GM12878 (cell line): ENCODE data around the gene POLE4. TPM values are rescaled to one million over a fixed set of nuclear protein-coding genes. Genes with fewer than 3 reads are reported as not detected.

ENCODE experiments used
- ATAC-seq: fragments of 200-7000 bp; cut with Tn5 transposase; 3 replicates; pipeline ENCODE4 v1.9.1; 2020; ENCODE audit warnings: mild to moderate bottlenecking, moderate library complexity
- BruUV-seq: library from RNA; stranded (reverse); fragments of 400-500 nt; replicated peaks from 2 replicates; lab custom pipeline; 2021; lab: Mats Ljungman, UMichigan
- CTCF ChIA-PET: fragments of 300-600 bp; sonication (Branson Sonifier 250); formaldehyde crosslinking; extraction: SDS; loops from one replicate; lab custom pipeline; 2021; ENCODE audit warnings: inconsistent platforms; lab: Yijun Ruan, JAX
- POLR2A ChIA-PET: fragments of 350-600 bp; formaldehyde crosslinking; extraction: SDS; loops from one replicate; lab custom pipeline; 2021; ENCODE audit warnings: inconsistent platforms; lab: Charles Lee
- RAD21 ChIA-PET: fragments of 300-600 bp; sonication (Branson Sonifier 250); formaldehyde crosslinking; loops from one replicate; lab custom pipeline; 2023; ENCODE audit warnings: antibody characterized with exemption; ENCODE audit not compliant: unreplicated experiment; lab: Charles Lee
- SMC1A ChIA-PET: fragments of 300-600 bp; sonication (Branson Sonifier 250); formaldehyde crosslinking; loops from one replicate; lab custom pipeline; 2023; ENCODE audit not compliant: unreplicated experiment, uncharacterized antibody; lab: Charles Lee
- DNase-seq: peaks from one replicate; pipeline ENCODE4 v3.0.0-alpha.2; 2011; ENCODE audit warnings: low read depth, low spot score
- FAIRE-seq: peaks from 3 replicates; lab custom pipeline; 2011; peaks lifted over from hg19 to GRCh38; lab: Jason Lieb, UNC
- H2AFZ ChIP-seq: 2 replicates; pipeline ENCODE4 v1.6.0; 2011; ENCODE audit warnings: low read depth, low read length, control low read depth; ENCODE audit not compliant: control insufficient read depth
- H3K27ac ChIP-seq: 2 replicates; pipeline ENCODE4 v1.5.1; 2011; ENCODE audit warnings: control low read depth; ENCODE audit not compliant: control insufficient read depth, insufficient read depth
- H3K27me3 ChIP-seq, 2 experiments: replicated peaks in 1 of 2; 2 replicates each; pipeline versions ENCODE4 v1.6.0 to v1.6.1; 2011; ENCODE audit warnings: low read length in 1 of 2; ENCODE audit not compliant: control insufficient read depth in 2 of 2, insufficient read depth in 2 of 2
- H3K36me3 ChIP-seq, 2 experiments: 2 replicates each; pipeline ENCODE4 v1.5.1; 2011; ENCODE audit warnings: low read length in 1 of 2; ENCODE audit not compliant: control insufficient read depth in 2 of 2, insufficient read depth in 2 of 2
- H3K4me1 ChIP-seq: 2 replicates; pipeline ENCODE4 v1.6.1; 2011; ENCODE audit warnings: mild to moderate bottlenecking, low read length, moderate library complexity, mixed read lengths; ENCODE audit not compliant: control insufficient read depth, insufficient read depth
- H3K4me2 ChIP-seq: 2 replicates; pipeline ENCODE4 v1.6.0; 2011; ENCODE audit warnings: control low read depth; ENCODE audit not compliant: control insufficient read depth, insufficient read depth
- H3K4me3 ChIP-seq: fragments of 200-600 bp; sonication (generic); 2 replicates; pipeline ENCODE4 v1.5.1; 2016
- H3K79me2 ChIP-seq: 2 replicates; pipeline ENCODE4 v1.6.0; 2011; ENCODE audit warnings: low read length; ENCODE audit not compliant: control insufficient read depth, insufficient read depth
- H3K9ac ChIP-seq: 2 replicates; pipeline ENCODE4 v1.8.0; 2011; ENCODE audit warnings: low read length, control low read depth, mixed read lengths; ENCODE audit not compliant: control insufficient read depth, insufficient read depth
- H3K9me3 ChIP-seq: replicated peaks from 3 replicates; pipeline ENCODE4 v1.5.1; 2011; ENCODE audit warnings: mild to moderate bottlenecking, low read length; ENCODE audit not compliant: control insufficient read depth, insufficient read depth
- H4K20me1 ChIP-seq: 2 replicates; pipeline ENCODE4 v1.6.0; 2011; ENCODE audit not compliant: control insufficient read depth, insufficient read depth
- WGBS: methylation state at CpG from one replicate; pipeline ENCODE4 v1.1.6; 2016; ENCODE audit warnings: low lambda C conversion rate; ENCODE audit not compliant: insufficient replicate concordance, insufficient coverage; ENCODE audit errors: missing lambda C conversion rate; 5-methylcytosine and 5-hydroxymethylcytosine counted together
- in situ Hi-C: fragments of 300-500 bp; cut with MboI; formaldehyde crosslinking; loops from 9 replicates; pipeline ENCODE4 v1.14.3; 2018; ENCODE audit warnings: mixed read lengths
- intact Hi-C: fragments of 100-400 bp; cut with micrococcal nuclease; formaldehyde crosslinking; loops from one replicate; pipeline ENCODE4 v1.14.2; 2022; ENCODE audit not compliant: unreplicated experiment
- polyA plus RNA-seq, 11 experiments: library from polyadenylated mRNA; depleted of rRNA in 4 of 11; unstranded in 6 of 11; stranded (reverse) in 5 of 11; fragments of >200 nt; fragmentation: Nextera tagmentation in 4 of 11; fragmentation: Illumina TruSeq in 1 of 11; extraction: Ambion mirVana in 4 of 11; extraction: Trizol in 1 of 11; gene quantifications; 1 replicate in 1 of 11; 2 replicates in 10 of 11; pipeline versions ENCODE4 v1.2.1 to v1.2.3, GENCODE V29; 2011 to 2016; ENCODE audit warnings: inconsistent platforms in 2 of 11, missing spikeins in 2 of 11, low read depth in 1 of 11
- total RNA-seq, 4 experiments: library from RNA; depleted of rRNA in 3 of 4; stranded (reverse); fragments of >200 nt in 3 of 4; fragmentation: Illumina TruSeq in 1 of 4; extraction: Trizol in 1 of 4; gene quantifications; 2 replicates each; pipeline versions ENCODE4 v1.2.1 to v1.2.3, GENCODE V29; 2013 to 2021
- TF ChIP-seq, protein P1 (sequence below): IDR thresholded peaks from 2 replicates; pipeline ENCODE4 v1.6.1; 2011; ENCODE audit warnings: borderline replicate concordance, low read depth, mild to moderate bottlenecking, moderate library complexity, mixed read lengths, low read length; ENCODE audit not compliant: insufficient read depth; ENCODE audit errors: extremely low read length
- TF ChIP-seq, protein P2 (sequence below): IDR thresholded peaks from 2 replicates; pipeline ENCODE4 v1.6.1; 2012; ENCODE audit warnings: mild to moderate bottlenecking, low read depth, low read length

POLE4 gene
- total and polyA plus RNA-seq, 10 of the 15 experiments (the other 5 are each of a cell fraction or from before 2014, with no cell fraction given) = 38.5 to 221 (median 66.8) TPM

- ChIA-PET CTCF (no interaction called here), SMC1A (interaction anchor here (1.1 kb wide), 1 partner anchor 30 kb away, joined by 3 read pairs; no protein-coding TSS in a partner anchor), RAD21 (no interaction called here), POLR2A (no interaction called here)
- FAIRE-seq = no peak
- no peak for ATAC-seq
- in situ Hi-C loops (no loop called here), intact Hi-C loops (no loop called here)
- no peaks in the 10 kb centered on the region for H3K9me3 ChIP-seq
- H3K9ac ChIP-seq = no peak overlapping the region
- H3K36me3 ChIP-seq = no peaks in the 10 kb centered on the region
- H2AFZ ChIP-seq = no peak overlapping the region
- no TSS peak for BruUV-seq
- no peaks in the 10 kb centered on the region for H3K4me1 ChIP-seq
- no peaks in the 10 kb centered on the region for H4K20me1 ChIP-seq
- no peak overlapping the region for H3K27ac ChIP-seq
- TF ChIP-seq, protein P1, sequence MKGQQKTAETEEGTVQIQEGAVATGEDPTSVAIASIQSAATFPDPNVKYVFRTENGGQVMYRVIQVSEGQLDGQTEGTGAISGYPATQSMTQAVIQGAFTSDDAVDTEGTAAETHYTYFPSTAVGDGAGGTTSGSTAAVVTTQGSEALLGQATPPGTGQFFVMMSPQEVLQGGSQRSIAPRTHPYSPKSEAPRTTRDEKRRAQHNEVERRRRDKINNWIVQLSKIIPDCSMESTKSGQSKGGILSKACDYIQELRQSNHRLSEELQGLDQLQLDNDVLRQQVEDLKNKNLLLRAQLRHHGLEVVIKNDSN = no peak
- TF ChIP-seq, protein P2, sequence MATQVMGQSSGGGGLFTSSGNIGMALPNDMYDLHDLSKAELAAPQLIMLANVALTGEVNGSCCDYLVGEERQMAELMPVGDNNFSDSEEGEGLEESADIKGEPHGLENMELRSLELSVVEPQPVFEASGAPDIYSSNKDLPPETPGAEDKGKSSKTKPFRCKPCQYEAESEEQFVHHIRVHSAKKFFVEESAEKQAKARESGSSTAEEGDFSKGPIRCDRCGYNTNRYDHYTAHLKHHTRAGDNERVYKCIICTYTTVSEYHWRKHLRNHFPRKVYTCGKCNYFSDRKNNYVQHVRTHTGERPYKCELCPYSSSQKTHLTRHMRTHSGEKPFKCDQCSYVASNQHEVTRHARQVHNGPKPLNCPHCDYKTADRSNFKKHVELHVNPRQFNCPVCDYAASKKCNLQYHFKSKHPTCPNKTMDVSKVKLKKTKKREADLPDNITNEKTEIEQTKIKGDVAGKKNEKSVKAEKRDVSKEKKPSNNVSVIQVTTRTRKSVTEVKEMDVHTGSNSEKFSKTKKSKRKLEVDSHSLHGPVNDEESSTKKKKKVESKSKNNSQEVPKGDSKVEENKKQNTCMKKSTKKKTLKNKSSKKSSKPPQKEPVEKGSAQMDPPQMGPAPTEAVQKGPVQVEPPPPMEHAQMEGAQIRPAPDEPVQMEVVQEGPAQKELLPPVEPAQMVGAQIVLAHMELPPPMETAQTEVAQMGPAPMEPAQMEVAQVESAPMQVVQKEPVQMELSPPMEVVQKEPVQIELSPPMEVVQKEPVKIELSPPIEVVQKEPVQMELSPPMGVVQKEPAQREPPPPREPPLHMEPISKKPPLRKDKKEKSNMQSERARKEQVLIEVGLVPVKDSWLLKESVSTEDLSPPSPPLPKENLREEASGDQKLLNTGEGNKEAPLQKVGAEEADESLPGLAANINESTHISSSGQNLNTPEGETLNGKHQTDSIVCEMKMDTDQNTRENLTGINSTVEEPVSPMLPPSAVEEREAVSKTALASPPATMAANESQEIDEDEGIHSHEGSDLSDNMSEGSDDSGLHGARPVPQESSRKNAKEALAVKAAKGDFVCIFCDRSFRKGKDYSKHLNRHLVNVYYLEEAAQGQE = no peak
- 80% methylated on average over 4 of the region's 4 CpGs for WGBS
- H3K27me3 ChIP-seq = no peaks in the 10 kb centered on the region
- H3K4me3 ChIP-seq = no peak overlapping the region
- no peak for DNase-seq
- no peak overlapping the region for H3K4me2 ChIP-seq
- no peaks in the 10 kb centered on the region for H3K79me2 ChIP-seq
These were observed 20.2 kb upstream of the POLE4 start for GRCh38 chr2:74938264-74938663.
